Thyroid gland (tissue), 4 donors: ENCODE data around the gene IFFO2.

Experiments
- POLR2A ChIP-seq, 2 donors: fragments of 450-650 bp; IDR thresholded peaks; one replicate each; pipeline ENCODE4 v1.6.1; 2017; ENCODE audit warnings: antibody characterized with exemption in 2 of 2, mild to moderate bottlenecking in 2 of 2, moderate library complexity in 1 of 2
- TF ChIP-seq, protein P1 (sequence below), 6 experiments: fragments of 200-600 bp in 3 of 6; fragments of 450-650 bp in 3 of 6; sonication (generic) in 3 of 6; IDR thresholded peaks; one replicate each; pipeline ENCODE4 v1.5.1; 2016 to 2019; ENCODE audit warnings: antibody characterized with exemption in 6 of 6, mild to moderate bottlenecking in 2 of 6, inconsistent platforms in 1 of 6, moderate library complexity in 1 of 6

DNA sequence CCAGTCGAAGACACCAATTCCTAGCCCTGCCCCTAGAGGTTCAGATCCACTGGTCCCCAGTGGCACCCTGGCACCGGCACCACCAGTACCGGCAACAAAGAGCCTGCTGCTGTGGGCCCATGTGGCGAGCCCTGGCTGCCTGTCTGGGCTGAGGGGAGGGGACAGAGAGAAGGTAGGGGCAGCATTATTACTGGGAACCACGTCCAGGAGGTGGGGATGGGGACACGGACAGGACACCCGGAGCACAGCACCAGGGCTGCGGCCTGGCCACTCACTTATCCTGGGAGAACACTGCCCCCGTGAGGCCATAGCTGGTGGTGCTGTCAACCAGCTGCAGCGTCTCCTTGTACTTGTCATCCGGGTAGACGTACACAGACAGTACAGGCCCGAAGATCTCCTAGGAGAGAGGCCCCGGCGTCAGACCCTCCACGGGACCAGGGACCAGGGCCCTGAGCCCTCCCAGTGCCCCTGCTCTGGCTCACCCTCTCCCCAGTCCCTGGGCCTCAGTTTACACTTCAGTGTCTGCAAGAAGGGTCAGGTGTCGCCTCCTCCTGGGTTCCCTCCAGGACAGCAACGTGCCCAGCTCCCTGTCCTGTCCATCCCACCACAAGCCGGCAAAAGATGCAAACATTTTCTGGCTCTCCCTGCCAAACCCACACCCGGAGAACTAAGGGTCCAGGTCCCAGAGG, 81.2 kb downstream of the IFFO2 start:
- TF ChIP-seq, protein P1, sequence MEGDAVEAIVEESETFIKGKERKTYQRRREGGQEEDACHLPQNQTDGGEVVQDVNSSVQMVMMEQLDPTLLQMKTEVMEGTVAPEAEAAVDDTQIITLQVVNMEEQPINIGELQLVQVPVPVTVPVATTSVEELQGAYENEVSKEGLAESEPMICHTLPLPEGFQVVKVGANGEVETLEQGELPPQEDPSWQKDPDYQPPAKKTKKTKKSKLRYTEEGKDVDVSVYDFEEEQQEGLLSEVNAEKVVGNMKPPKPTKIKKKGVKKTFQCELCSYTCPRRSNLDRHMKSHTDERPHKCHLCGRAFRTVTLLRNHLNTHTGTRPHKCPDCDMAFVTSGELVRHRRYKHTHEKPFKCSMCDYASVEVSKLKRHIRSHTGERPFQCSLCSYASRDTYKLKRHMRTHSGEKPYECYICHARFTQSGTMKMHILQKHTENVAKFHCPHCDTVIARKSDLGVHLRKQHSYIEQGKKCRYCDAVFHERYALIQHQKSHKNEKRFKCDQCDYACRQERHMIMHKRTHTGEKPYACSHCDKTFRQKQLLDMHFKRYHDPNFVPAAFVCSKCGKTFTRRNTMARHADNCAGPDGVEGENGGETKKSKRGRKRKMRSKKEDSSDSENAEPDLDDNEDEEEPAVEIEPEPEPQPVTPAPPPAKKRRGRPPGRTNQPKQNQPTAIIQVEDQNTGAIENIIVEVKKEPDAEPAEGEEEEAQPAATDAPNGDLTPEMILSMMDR (IDR thresholded peaks at IDR 0.05) = peak; percentile 50 to 86 (median 68)
- no peak for TF ChIP-seq POLR2A (IDR thresholded peaks at IDR 0.05)
